HL-60 (cell line): ENCODE results near the gene RNASEH2C.

Source experiments
- GABPA ChIP-seq: IDR thresholded peaks from 2 replicates; pipeline ENCODE4 v1.6.1; 2012; ENCODE audit warnings: low read depth
- POLR2AphosphoS5 ChIP-seq: IDR thresholded peaks from 2 replicates; pipeline ENCODE4 v1.6.1; 2012; ENCODE audit warnings: low read depth
- SPI1 ChIP-seq: IDR thresholded peaks from 2 replicates; pipeline ENCODE4 v1.6.1; 2012; ENCODE audit warnings: low read depth, mild to moderate bottlenecking, borderline replicate concordance
- TF ChIP-seq, protein P1 (sequence below): IDR thresholded peaks from one replicate; pipeline ENCODE4 v1.5.1; 2011; ENCODE audit warnings: low read length, control low read depth, inconsistent platforms; ENCODE audit not compliant: insufficient read depth

DNA sequence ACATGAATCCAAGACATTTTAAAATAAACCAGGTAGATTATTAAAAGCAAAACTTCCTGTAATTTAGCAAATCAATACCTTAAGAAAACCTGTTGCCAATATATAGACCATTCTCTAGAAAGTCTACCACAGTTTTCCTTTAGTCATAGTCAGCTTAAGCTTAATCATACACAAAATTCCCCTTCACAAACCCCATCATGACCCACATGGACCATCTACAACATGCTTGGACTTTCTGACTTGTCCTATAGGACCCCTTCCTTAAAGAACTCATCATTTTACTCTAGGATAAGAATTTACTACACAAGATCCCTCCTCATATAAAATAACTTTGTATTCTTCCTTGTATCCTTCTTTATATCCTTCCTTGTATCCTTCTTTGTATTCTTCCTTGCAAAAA, 16.2 kb upstream of the RNASEH2C start:
- TF ChIP-seq, protein P1, sequence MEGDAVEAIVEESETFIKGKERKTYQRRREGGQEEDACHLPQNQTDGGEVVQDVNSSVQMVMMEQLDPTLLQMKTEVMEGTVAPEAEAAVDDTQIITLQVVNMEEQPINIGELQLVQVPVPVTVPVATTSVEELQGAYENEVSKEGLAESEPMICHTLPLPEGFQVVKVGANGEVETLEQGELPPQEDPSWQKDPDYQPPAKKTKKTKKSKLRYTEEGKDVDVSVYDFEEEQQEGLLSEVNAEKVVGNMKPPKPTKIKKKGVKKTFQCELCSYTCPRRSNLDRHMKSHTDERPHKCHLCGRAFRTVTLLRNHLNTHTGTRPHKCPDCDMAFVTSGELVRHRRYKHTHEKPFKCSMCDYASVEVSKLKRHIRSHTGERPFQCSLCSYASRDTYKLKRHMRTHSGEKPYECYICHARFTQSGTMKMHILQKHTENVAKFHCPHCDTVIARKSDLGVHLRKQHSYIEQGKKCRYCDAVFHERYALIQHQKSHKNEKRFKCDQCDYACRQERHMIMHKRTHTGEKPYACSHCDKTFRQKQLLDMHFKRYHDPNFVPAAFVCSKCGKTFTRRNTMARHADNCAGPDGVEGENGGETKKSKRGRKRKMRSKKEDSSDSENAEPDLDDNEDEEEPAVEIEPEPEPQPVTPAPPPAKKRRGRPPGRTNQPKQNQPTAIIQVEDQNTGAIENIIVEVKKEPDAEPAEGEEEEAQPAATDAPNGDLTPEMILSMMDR, result no peak
- TF ChIP-seq POLR2AphosphoS5 (no peak), SPI1 (no peak), GABPA (no peak)
